ENCODE data around the gene MED23.

Gene MED23

GRCh38 chr6:131640576-131640975, 12.5 kb upstream of the MED23 start:
- FAIRE-seq: no peak

- no peak for FAIRE-seq
Observed at GRCh38 chr6:131640100-131640499, 12.1 kb upstream of the MED23 start.

- FAIRE-seq: no peak
Observed at GRCh38 chr6:131638013-131638412, 10.0 kb upstream of the MED23 start.

DNA sequence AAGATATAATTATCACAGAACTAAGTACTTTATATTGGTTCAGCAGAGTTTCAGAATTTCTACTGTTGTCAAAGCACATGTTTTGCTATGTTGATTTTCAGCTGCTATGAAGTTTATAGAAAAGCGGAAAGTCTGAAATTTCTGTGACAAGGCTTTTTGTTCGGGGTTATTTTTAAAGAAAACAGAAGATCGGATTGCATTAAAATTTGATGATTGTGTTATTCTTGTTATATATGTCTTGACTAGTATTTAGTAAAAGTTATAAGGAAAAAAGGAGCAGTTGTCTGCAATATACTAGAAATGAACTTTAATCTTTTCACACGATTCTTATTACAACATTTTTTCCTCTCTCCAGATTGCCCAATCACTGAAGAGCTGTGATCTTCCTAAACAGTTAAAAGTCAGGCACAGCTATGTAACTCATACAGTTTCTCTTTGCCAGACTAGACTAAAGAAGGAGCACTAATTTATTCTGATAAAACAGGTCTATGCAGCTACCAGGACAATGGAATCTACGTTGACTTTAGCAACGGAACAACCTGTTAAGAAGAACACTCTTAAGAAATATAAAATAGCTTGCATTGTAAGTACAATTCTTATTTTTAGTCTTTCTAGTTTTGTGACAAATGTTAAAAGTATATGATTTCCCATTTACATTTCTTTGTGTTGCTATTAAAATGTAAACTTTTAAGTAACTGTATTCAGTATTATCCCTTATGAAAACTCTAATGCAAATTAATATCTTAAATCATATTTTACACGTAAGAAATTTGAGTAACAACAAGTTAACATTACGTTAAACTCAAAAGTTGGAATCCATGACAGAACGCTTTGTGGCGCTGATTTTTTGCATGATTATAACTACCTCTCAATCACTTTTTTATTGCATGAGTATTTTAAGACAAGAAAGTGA, 9.1 kb upstream of the MED23 start, which contains the start of gene ENPP3:
TSS of gene ENPP3 (plus strand) at position 423 of the 913 bp plus-strand sequence. CDS start at position 506, 83 bp downstream.
- no peak for FAIRE-seq

DNA sequence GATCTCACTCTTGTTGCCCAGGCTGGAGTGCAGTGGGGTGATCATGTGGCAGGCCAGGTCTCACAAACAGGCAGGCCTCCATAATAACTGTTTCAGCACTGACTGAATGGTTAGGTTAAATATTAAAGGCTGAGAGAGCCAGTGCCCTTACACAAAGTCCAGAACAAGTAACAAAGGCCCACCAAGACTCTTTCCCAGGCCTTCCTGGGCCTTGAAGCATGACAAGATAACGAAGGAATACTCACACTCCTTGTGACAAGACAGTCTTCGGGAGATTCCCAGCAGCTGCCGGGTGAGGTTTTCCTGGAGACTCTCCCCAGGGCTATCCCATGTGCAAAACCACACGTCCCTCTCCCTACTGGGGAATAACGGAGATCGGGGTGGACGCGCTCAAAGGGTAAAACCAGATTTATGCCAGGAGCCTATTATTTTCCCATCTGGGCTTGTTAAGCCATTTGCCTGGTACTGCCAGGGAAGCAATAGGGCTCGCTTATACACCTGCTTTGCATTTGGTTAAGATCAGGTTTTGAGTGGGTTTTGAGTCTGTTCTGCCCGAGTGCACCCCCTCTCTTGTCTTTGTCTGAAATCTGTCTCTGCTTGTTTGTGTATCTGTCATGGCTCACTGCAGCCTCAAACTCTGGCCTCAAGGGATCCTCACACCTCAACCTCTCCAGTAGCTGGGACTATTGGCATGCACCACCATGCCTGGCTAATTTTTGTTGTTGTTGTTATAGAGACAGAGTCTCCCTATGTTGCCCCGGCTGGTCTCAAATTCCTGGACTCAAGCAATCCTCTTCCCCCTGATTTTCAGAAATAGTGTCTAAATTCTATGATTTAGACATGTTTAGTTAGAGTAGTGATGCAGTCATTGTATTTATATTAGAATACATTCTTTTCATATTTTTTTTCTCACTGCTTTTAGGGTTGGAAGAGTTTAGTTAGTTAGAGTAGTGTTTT, 7.6 kb upstream of the MED23 start:
- FAIRE-seq: no peak

DNA sequence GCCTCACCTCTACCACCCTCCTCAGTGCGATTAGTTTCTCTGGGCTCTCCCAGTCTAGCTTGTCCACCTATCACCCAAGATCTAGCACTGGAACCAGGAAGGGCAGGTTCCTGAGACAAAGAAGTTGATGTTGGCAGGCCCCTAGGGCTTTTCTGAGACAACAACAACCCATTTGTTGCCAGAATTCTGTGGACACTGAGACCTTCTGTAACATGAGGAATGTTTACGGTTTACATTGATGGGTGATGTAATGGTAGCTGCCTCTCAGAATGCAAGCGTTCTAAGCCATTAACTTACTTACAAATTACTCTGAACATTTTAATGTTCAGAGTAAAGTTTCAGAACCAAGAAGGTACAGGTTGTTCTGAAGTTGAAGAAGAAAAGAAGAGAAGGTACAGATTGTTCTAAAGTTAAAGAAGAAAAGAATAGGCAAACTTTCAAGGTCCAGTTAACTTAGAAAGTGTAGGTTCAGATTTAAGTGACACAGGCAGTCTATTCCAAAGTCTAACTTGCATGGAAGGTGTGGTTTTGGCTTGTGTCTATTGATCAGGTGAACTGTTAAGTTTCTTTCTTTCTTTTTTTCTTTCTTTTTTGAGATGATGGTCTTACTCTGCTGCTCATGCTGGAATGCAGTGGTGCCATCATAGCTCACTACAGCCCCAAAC, 3.7 kb upstream of the MED23 start:
- FAIRE-seq: no peak

GRCh38 chr6:131629651-131630050, 1.6 kb upstream of the MED23 start:
- no peak for FAIRE-seq

GRCh38 chr6:131628726-131629125, 684 bp upstream of the MED23 start:
- FAIRE-seq: no peak

DNA sequence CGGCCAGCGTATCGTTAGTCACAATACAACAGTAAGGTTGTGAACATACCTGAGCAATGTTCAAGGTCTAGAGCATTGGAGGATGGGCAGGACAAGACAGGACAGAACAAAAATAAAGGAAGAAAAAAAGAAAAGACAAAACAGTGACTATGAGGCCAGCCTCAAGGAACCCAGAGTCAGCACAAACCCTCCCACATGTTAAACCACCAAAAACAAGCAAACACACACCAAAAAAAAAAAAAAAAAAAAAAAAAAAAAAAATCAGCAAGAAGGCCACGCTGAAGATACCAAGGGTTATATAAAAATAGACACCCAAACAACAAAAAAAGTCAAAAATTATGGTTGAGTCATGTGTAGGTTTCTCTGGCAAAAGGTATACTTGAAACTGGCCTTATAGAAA, 12.8 kb downstream of the MED23 start:
- no peak for FAIRE-seq

DNA sequence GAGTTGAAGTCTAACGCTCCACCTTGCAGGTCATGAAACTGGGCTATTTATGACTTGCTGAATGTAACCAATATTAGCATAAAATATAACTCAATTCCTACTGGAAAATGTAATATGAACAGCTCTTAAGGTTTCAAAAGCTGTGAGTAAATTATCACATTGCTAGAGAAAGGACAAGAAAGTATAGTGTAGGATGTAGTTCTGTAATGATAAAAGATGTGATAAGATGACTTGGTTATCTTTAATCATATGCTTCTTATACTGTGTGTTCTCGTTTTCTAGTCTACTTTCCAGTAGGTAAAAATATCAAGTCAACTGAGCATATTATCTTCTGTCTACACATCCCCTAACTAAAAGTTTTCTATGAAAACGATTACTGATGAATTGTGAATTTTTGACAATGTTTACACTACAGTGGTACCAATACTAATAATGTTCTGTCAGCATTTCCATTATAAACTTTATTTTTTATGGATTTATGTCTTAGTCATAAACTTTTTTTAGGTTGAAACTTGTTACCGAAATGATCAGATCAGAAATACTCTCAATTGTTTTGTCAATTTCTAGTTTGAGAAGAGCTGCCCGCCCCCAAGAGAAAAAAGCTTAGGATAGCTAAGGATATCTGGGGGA, 14.6 kb downstream of the MED23 start:
- FAIRE-seq: no peak

GRCh38 chr6:131602781-131603312, 25.2 kb downstream of the MED23 start:
- FAIRE-seq: no peak

DNA sequence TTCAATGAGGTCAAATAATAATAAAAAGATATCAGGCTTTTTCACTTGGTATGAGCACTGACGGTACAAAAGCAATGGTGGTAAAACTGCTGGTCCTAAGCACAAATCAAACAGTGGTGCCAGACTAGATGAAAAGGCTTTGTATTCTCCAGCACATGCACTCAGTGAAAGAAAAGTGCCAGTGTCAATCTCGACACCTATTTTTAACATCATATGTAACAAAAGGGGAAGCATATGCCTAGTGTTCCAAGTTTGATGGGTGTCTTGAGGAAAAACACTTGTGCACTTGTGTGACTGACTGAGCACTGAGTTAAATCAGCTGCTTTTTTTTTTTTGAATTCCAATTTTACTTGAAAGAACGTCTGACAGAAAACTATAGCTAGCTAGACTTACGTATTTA, 27.3 kb downstream of the MED23 start:
- no peak for FAIRE-seq

GRCh38 chr6:131597446-131597845, 30.6 kb downstream of the MED23 start:
- FAIRE-seq: no peak

GRCh38 chr6:131594074-131594473, 34.0 kb downstream of the MED23 start:
- no peak for FAIRE-seq

- no peak for FAIRE-seq
Observed at GRCh38 chr6:131592935-131593334, 35.1 kb downstream of the MED23 start.

GRCh38 chr6:131588643-131589042, 39.4 kb downstream of the MED23 start:
- FAIRE-seq: no peak

DNA sequence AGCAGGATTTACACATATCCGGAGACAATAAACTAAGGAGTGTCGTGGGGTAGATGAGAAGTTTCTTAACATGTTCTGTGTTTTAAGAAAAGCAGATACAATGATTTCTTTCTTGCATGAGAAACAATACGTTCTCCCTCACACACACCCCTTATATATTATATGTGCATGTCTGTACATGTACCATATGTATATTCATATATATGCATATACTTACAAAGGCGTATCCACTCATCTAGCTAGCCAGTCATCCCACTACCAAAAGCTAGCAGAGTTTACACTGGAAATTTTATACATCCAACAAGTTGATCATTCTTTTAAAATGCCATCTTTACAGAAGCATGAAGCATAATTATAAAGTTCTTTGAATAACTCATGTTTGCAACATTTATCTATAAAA, 40.1 kb downstream of the MED23 start:
- FAIRE-seq: no peak

GRCh38 chr6:131586543-131586942, 41.5 kb downstream of the MED23 start:
- FAIRE-seq: no peak

GRCh38 chr6:131581523-131581922, 46.5 kb downstream of the MED23 start:
- FAIRE-seq: no peak

DNA sequence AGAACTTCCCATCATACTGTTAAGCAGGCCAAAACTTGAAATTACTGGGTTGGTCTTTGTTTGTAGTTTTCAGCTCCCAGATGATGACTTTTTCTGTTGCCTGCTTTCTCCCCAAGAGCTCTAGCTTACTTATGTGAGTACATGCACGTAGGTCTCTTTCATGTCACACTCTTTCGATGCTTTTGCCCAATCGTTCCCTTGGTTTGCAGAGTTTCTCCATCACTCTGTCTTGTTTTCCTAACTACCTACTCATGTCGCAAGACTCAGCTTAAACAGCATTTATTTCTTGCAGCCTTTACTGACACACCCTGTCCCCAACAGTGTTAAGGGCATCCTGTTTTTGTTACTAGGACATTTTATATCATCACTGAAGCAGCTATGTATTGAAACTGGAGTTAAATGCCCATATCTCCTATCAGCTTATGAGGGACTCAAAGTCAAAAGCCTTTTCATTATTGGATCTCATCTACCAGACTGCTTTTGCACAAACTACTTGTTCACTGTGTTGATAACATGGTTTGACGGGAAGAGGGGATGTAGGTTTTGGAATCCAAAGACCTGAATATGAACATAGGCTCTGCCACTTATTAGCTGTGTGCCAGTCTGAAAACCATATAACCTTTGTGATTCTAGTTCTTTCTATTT, 52.1 kb downstream of the MED23 start:
- no peak for FAIRE-seq

DNA sequence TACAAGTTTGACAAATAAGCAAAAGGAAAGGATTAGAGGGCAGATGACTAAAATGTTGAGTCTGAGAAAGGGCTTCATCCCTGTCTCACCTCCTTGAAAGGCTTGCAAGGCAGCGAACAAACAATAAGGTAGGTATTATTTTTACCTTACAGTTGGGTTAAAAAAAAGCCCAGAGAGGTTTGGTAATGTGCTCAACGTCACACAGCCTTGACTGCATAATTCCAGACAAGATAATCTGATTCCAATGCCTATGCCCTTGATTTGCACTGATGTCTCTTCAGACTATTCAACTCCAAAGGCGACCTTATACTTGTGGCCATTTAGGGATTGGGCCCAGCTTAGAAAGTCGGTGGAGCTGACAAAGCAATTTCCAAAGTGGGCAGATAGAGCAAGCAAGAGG, 53.4 kb downstream of the MED23 start:
- FAIRE-seq: no peak

- no peak for FAIRE-seq
Observed at GRCh38 chr6:131574133-131574532, 53.9 kb downstream of the MED23 start.

All from TTC549 (cell line).